ENCODE data around the gene SH3PXD2A.

Gene SH3PXD2A, protein sequence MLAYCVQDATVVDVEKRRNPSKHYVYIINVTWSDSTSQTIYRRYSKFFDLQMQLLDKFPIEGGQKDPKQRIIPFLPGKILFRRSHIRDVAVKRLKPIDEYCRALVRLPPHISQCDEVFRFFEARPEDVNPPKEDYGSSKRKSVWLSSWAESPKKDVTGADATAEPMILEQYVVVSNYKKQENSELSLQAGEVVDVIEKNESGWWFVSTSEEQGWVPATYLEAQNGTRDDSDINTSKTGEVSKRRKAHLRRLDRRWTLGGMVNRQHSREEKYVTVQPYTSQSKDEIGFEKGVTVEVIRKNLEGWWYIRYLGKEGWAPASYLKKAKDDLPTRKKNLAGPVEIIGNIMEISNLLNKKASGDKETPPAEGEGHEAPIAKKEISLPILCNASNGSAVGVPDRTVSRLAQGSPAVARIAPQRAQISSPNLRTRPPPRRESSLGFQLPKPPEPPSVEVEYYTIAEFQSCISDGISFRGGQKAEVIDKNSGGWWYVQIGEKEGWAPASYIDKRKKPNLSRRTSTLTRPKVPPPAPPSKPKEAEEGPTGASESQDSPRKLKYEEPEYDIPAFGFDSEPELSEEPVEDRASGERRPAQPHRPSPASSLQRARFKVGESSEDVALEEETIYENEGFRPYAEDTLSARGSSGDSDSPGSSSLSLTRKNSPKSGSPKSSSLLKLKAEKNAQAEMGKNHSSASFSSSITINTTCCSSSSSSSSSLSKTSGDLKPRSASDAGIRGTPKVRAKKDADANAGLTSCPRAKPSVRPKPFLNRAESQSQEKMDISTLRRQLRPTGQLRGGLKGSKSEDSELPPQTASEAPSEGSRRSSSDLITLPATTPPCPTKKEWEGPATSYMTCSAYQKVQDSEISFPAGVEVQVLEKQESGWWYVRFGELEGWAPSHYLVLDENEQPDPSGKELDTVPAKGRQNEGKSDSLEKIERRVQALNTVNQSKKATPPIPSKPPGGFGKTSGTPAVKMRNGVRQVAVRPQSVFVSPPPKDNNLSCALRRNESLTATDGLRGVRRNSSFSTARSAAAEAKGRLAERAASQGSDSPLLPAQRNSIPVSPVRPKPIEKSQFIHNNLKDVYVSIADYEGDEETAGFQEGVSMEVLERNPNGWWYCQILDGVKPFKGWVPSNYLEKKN

DNA sequence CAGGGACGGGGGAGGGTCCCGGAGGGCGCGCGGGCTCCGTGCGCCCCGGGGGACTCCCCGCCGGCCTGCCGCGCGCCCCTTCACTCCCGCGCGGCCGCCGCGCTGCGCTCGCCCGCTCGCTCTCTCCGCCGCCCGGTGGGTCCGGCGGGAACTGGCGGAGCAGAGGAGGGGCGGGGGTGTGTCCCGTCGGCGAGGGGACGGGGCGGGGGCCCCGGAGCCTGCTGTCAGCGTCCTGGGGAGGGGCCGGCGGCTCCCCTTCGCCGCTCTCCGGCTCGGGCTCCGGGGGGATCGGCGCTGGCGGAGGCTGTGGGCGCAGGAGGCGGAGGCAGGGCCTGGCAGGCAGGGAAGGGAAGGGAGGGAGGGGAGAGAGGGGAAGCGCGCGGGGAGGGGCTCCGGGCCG lies at the start of gene SH3PXD2A:
SH3PXD2A (minus strand) TSS at position 153 of the 400 bp plus-strand sequence. CDS start 310 bp downstream, outside the sequence.
- H3K36me3 Mint-ChIP-seq = peaks cover 2% of the 10 kb centered on the region
- H3K4me1 Mint-ChIP-seq = peaks cover 17% of the 10 kb centered on the region
- H3K27me3 Mint-ChIP-seq = peaks cover 22% of the 10 kb centered on the region
- H3K4me3 Mint-ChIP-seq = peak within 1 kb of the TSS; percentile 87
- H3K27ac Mint-ChIP-seq = no peak within 1 kb of the TSS
- H3K9me3 Mint-ChIP-seq = no peaks in the 10 kb centered on the region

DNA sequence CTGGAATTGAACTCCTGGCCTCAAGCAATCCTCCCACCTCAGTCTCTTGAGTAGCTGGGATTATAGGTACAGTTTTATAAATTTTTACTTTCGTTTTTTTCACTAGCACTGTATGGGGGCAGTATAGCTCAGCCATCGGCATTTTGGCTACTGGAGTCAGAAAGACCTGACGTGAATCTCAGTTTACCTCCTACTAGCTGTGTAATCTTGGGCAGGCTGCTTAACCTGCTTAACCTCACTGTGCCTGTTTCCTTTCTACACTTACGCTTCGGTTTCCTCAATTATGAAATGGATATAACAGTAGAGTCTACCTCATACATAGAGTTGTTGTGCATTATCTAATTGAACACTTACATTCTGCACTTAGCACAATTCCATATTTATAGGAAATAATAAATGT lies 45.9 kb upstream of the SH3PXD2A start:
- Mint-ChIP-seq H3K9me3 (no peaks in the 10 kb centered on the region), H3K27ac (no peak overlapping the region), H3K27me3 (no peaks in the 10 kb centered on the region), H3K36me3 (peaks cover 15% of the 10 kb centered on the region), H3K4me1 (peaks cover 49% of the 10 kb centered on the region), H3K4me3 (peak overlapping the region; percentile 58)

DNA sequence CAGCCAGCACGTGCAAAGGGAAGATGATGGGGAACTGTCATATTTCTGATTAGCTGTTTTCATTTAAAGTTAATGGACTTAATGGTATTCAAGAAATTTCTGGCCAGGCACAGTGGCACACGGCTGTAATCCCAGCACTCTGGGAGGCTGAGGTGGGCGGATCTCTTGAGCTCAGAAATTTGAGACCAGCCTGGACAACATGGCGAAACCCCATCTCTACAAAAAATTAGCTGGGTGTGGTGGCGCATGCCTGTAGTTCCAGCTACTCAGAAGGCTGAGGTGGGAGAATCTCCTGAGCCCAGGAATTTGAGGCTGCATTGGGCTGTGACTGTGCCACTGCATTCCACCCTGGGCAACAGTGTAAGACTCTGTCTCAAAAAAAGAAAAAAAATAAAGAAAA lies 43.9 kb upstream of the SH3PXD2A start:
- Mint-ChIP-seq H3K27me3 (no peaks in the 10 kb centered on the region), H3K4me3 (no peak overlapping the region), H3K27ac (no peak overlapping the region), H3K9me3 (no peaks in the 10 kb centered on the region), H3K36me3 (peaks cover 13% of the 10 kb centered on the region), H3K4me1 (peaks cover 58% of the 10 kb centered on the region)

DNA sequence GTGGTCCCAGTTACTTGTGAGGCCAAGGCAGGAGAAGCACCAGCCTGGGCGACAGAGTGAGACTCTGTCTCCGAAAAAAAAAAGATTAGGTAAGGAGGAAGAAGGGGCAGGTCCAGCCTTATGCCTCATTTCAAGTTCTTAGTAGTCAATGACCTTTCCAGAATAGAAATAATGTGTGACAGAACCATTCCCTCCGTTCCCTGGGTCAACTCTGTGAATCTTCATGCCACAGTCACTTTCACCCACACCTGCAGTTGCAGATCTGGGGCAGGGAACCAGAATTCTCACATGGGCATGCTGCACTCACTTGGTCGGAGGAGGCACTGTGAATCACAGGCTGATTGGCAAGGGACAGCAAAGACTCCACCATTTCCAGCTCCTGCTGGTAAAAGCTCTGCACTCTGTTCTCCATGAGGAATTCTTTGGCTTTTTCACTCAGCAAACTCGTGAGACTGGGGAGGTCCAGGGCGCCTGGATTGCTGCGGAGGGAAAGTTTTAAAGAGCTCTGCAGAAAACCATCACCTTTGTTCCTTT lies 41.9 kb upstream of the SH3PXD2A start:
- no peaks in the 10 kb centered on the region for H3K9me3 Mint-ChIP-seq
- H3K4me3 Mint-ChIP-seq = no peak overlapping the region
- peaks cover 57% of the 10 kb centered on the region for H3K4me1 Mint-ChIP-seq
- peaks cover 10% of the 10 kb centered on the region for H3K36me3 Mint-ChIP-seq
- H3K27me3 Mint-ChIP-seq = no peaks in the 10 kb centered on the region
- no peak overlapping the region for H3K27ac Mint-ChIP-seq

DNA sequence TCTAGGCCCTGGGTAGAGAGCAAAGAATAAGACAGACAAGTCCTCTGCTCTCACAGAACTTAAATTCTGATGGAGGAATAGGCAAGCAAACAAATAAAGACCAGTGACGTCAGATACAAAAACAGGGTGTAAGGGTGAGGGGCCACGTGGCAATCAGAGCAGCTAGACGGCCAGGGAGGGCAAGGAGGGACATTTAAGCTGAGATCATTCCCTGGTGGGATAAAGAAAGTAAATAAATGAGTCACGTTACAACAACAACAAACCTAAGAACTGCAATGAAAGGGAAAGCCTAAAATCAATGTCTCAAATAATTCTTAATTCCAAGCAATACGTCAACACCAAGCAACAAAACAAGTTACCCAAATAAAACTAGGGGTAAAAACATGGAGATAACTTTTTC lies 40.8 kb upstream of the SH3PXD2A start:
- Mint-ChIP-seq H3K27ac (peak overlapping the region; percentile 82), H3K4me1 (peaks cover 46% of the 10 kb centered on the region), H3K27me3 (no peaks in the 10 kb centered on the region), H3K4me3 (no peak overlapping the region), H3K36me3 (peaks cover 10% of the 10 kb centered on the region), H3K9me3 (no peaks in the 10 kb centered on the region)

DNA sequence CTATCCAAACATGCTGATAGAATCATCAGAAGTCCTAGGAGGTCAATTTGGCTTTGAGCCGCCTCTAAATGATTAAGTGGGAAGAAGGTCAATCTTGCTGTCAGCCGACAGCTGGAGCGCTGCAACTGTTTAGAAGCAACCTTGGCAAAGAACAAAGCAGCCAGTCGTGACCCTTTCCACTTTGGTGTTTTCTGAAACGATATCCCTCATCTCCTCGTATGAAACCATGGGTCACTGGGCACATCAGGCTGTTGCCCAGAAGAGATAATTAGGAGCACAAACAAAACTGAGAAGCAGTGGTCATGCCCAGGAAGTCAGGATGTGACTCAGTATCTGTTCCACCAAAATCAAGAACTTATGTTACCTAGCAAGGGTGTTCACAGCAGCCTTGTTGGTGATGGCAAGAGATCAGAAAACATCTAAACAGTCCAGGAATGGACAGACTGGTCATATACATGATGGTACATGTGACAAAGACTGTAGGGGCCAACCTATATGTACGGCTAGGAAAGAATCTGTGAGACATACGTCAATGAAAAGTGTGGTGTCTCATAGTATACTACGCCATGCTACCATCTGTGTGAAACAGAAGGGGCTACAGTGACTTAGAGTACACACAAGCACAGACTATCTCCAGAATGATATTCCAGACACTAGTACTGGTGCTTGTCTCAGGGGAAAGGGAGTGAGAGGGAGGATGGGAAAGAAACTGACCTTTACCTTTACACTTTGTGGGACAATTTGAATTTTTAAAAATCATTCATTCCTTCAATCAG lies 40.2 kb upstream of the SH3PXD2A start:
- H3K4me1 Mint-ChIP-seq = peaks cover 43% of the 10 kb centered on the region
- peak overlapping the region; percentile 90 for H3K27ac Mint-ChIP-seq
- no peak overlapping the region for H3K4me3 Mint-ChIP-seq
- no peaks in the 10 kb centered on the region for H3K9me3 Mint-ChIP-seq
- H3K36me3 Mint-ChIP-seq = peaks cover 9% of the 10 kb centered on the region
- H3K27me3 Mint-ChIP-seq = no peaks in the 10 kb centered on the region

DNA sequence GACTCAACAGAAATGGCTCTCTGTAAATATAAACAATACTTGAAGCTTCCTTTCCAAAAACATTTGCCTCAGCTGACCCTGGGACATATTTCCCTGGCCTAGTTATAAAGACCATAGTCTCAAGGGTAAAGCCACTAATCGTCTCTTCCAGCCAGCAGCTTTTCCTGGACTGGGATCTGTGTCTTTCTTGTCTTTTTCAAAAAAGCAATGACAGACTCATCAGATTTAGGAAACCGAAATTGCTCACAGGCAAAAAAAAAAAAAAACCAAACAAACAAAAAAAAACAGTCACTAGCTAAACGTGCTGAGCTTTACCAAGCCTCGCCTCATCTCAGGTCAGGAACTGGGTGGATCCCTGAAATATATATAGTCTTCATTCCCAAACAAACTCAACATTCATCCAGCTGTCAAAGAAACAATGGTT lies 39.1 kb upstream of the SH3PXD2A start:
- H3K9me3 Mint-ChIP-seq = no peaks in the 10 kb centered on the region
- peaks cover 44% of the 10 kb centered on the region for H3K4me1 Mint-ChIP-seq
- H3K36me3 Mint-ChIP-seq = peaks cover 3% of the 10 kb centered on the region
- no peaks in the 10 kb centered on the region for H3K27me3 Mint-ChIP-seq
- H3K27ac Mint-ChIP-seq = peak overlapping the region; percentile 90
- H3K4me3 Mint-ChIP-seq = peak overlapping the region; percentile 28

DNA sequence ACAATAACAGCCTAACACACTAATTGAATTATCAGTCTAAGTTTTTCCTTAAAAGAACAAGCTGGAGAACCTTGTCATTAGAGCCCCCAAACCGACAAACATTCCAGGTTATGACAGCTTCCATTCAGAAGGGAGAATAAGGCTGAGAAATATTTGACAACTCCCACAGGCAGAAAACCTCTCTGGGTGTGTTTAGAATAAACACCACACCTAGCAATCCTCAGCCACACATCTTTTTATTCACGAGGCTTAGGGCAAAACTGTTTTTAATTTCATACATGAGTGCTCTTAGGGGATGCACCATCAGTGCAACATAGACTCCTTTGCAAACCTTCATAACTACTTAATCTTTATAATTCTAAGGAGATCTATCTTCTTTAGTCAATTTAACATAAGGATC lies 38.4 kb upstream of the SH3PXD2A start:
- Mint-ChIP-seq H3K27me3 (no peaks in the 10 kb centered on the region), H3K9me3 (no peaks in the 10 kb centered on the region), H3K36me3 (peaks cover 3% of the 10 kb centered on the region), H3K27ac (peak overlapping the region; percentile 76), H3K4me3 (no peak overlapping the region), H3K4me1 (peaks cover 49% of the 10 kb centered on the region)

DNA sequence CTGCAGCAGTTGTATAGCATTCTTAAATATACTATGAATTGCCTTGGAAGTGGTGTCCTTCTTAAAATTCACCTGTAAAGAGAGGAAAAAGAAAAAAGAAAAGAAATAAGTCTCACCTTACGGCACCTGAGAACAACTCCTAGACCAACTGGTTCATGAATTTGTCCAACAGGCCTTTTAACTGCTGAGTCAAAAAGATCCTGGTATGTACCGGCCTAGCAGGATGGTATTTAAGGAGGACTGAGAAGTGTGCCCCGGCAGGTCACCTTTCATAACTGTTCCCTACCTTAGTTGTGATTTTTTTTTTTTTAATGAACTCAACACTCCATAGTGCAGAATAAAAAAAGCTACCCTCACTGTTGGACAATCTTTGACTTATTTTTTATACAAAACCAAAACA lies 36.8 kb upstream of the SH3PXD2A start:
- Mint-ChIP-seq H3K27ac (no peak overlapping the region), H3K9me3 (no peaks in the 10 kb centered on the region), H3K36me3 (peaks cover 7% of the 10 kb centered on the region), H3K27me3 (no peaks in the 10 kb centered on the region), H3K4me3 (no peak overlapping the region), H3K4me1 (peaks cover 57% of the 10 kb centered on the region)

DNA sequence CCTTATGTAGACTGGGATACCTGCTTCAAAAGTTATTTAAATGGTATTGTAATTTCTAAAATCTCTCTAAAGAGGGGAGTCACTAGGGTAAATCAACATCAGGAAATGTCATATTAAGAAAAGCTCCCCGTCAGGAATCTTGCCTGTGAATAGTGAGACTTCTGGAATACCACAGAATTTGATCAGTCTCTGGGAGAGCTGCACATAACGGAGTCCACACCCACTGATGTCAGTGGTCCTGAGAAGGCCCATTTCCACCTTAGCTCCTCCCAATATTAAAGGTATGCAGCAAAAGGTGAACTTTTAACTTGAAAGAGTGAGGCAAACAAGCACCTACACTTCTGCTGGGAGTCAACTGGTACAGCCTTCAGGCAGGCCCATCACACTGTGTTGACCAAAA lies 35.3 kb upstream of the SH3PXD2A start:
- H3K27ac Mint-ChIP-seq = peak overlapping the region; percentile 55
- no peaks in the 10 kb centered on the region for H3K27me3 Mint-ChIP-seq
- H3K9me3 Mint-ChIP-seq = no peaks in the 10 kb centered on the region
- H3K36me3 Mint-ChIP-seq = peaks cover 5% of the 10 kb centered on the region
- H3K4me3 Mint-ChIP-seq = no peak overlapping the region
- H3K4me1 Mint-ChIP-seq = peaks cover 50% of the 10 kb centered on the region

DNA sequence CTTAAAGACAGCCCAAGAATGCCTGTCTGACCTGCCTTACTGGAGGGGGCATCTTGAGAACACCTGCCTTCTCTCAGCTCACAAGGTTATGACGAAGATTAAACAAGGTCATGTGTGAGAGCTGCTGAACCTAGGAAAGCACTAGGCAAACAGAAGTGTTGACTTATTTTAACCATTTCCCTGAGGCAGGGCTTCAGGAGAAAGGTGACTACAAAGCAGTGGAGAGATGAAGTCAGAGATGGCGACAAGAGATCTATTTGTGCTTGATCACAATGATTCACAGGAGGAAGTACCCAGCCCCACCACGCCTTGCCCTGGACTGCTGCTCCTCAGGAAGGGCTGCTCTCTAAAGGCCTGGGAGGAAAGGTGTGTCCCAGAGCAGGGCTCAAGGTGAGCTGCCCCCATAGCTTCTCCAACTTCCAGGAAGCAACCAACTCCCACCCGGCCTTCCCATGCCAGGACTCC lies 34.9 kb upstream of the SH3PXD2A start:
- no peaks in the 10 kb centered on the region for H3K27me3 Mint-ChIP-seq
- H3K27ac Mint-ChIP-seq = peak overlapping the region; percentile 55
- no peaks in the 10 kb centered on the region for H3K9me3 Mint-ChIP-seq
- peaks cover 45% of the 10 kb centered on the region for H3K4me1 Mint-ChIP-seq
- H3K36me3 Mint-ChIP-seq = peaks cover 5% of the 10 kb centered on the region
- H3K4me3 Mint-ChIP-seq = no peak overlapping the region

DNA sequence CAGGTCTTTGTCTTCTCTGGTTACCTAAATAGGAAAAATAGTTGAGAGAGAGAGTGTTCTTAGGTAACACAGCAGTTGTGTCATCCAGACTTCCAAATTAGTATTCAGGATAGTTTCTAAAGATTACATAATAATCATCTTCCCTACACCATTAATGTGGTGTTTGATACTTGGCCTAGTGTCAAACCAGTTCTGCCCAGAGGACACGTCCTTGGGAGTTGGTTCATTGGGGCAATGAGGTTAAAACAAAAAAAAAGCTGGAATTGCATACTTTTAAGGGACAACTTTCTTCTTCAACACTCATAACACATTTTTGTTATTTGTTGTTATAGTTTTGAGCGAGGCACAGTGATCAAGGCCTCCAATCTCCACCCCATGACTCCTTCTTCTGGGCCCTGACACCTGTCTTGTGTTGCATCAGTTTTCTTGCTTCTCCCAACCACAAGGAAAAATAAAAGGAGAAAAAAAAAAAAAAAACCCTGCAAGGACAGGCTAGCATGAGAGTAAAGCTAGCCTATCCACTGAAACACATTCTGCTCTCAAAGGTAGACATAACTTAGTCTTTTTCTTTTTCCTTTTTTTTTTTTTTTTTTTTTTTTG lies 33.8 kb upstream of the SH3PXD2A start:
- no peaks in the 10 kb centered on the region for H3K27me3 Mint-ChIP-seq
- no peak overlapping the region for H3K4me3 Mint-ChIP-seq
- H3K36me3 Mint-ChIP-seq = peaks cover 5% of the 10 kb centered on the region
- H3K27ac Mint-ChIP-seq = peak overlapping the region; percentile 86
- H3K9me3 Mint-ChIP-seq = no peaks in the 10 kb centered on the region
- H3K4me1 Mint-ChIP-seq = peaks cover 35% of the 10 kb centered on the region

DNA sequence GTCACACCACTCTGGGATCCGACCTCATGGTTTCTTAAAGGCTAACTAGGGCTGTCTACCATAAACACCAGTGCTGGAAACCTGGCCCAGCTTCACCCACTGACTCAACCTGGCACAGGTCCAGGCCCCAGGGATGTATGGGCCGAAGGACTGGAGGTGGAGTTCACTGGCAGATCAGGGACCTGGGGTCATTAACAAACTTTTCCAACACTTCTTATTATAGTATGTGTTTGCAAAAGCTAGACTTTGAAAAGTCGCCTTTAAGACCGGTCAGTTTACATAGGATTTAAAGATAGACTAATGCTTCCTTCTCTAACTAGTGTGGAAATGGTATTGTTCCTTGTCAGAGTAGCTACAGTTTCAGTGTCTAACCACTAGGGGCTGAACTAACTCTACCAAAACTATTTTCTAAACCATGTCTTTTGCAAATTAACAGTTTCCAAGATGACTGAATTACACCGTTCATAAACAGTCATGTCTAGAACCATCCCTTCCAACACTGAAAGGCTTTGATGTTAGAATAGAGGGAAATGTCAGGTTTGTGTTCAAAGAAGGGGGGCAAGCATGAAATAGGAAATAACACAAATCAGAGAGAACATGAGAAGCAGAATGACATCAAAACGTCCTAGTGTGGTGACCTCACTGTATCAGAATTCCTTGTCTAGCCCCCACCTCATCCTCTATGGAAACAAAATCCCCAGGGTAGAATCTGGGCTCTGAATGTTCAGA lies 32.9 kb upstream of the SH3PXD2A start:
- Mint-ChIP-seq H3K9me3 (no peaks in the 10 kb centered on the region), H3K27ac (peak overlapping the region; percentile 86), H3K4me3 (no peak overlapping the region), H3K4me1 (peaks cover 27% of the 10 kb centered on the region), H3K27me3 (no peaks in the 10 kb centered on the region), H3K36me3 (peaks cover 7% of the 10 kb centered on the region)

DNA sequence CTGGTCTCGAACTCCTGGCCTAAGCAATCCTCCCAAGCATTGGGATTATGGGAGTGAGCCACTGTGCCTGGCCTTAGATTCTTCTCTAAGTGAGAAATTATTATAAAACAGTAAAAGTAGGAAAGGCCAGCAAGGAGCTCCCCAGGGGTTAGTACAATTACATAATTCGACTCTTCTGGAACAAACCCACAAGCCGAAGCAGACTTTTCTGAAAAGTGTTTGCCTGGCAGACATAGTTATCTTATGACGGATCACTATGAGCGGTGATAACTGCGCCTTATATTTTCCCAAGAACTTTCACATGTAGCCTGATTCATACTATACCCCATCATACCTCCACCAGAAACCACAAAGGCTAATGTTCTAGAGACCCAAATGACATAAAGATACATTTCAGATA lies 30.2 kb upstream of the SH3PXD2A start:
- no peaks in the 10 kb centered on the region for H3K9me3 Mint-ChIP-seq
- H3K36me3 Mint-ChIP-seq = peaks cover 19% of the 10 kb centered on the region
- peaks cover 26% of the 10 kb centered on the region for H3K4me1 Mint-ChIP-seq
- H3K27me3 Mint-ChIP-seq = no peaks in the 10 kb centered on the region
- H3K4me3 Mint-ChIP-seq = no peak overlapping the region
- H3K27ac Mint-ChIP-seq = no peak overlapping the region

Measured in activated naive CD4-positive, alpha-beta T cell treated with anti-CD3 and anti-CD28 coated beads, Interleukin-2, amount 50 U/mL, for 24 hours (primary cell).